Stimulated activated CD8-positive, alpha-beta memory T cell treated with anti-CD3 and anti-CD28 coated beads, Interleukin-4, amount 100 ng/mL, for 48 hours (primary cell): ENCODE data around the gene EIF4E1B.
"Not testable (repeated sequence)": the region's sequence is repeated elsewhere in the genome, so short reads cannot be mapped to it uniquely, and the experiment has no call there.

Source experiments
- DNase-seq: peaks from one replicate; pipeline ENCODE4 v3.0.0-alpha.2; 2020

The EIF4E1B gene, protein sequence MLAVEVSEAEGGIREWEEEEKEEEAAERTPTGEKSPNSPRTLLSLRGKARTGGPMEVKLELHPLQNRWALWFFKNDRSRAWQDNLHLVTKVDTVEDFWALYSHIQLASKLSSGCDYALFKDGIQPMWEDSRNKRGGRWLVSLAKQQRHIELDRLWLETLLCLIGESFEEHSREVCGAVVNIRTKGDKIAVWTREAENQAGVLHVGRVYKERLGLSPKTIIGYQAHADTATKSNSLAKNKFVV

DNA sequence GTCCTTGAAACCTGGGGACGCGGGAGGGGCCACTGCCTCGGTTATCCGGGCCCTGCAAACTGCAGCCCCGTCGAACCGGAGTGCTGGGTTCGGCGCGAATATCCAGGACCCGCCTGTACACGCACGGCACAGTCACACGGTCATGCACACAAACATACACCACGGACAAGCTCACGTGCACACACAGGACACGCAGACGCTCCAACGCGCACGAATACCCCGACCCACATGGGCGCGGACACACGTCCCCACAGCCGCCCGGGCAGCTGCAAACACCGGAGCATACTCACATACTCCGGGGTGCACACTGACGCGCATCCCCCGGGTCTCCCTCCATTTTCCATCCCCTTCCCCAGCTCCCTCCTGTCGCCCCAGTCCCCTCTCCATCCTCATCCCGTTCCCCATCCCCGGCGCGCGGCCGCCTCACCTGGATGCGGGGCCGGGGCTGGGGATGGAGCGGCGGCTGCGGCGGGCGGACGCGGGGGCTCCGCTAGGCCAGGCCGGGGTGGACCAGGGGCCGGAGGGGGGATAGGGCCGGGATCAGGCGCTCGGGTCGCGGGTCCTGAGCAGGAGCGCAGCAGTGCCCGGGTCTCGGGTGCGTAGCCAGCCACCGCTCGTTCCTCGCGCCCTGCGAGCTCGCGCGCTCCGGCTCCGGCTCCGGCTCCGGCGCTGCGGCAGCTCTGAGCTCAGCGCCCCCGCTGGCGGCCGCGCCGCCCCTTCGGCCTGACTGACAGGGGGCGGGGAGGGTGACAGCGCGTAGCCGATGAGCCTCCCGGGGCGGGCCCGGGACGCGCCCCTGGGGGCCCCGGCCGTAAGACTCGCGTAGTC lies at the start of gene EIF4E1B, which contains the start of gene SNCB:
TSS of gene EIF4E1B (plus strand) at position 823 of the 828 bp plus-strand sequence. CDS start 12,113 bp downstream, outside the sequence.
TSS of gene SNCB (minus strand) at position 682 of the 828 bp plus-strand sequence. CDS start 880 bp downstream, outside the sequence.
- DNase-seq = peak; percentile 76

DNA sequence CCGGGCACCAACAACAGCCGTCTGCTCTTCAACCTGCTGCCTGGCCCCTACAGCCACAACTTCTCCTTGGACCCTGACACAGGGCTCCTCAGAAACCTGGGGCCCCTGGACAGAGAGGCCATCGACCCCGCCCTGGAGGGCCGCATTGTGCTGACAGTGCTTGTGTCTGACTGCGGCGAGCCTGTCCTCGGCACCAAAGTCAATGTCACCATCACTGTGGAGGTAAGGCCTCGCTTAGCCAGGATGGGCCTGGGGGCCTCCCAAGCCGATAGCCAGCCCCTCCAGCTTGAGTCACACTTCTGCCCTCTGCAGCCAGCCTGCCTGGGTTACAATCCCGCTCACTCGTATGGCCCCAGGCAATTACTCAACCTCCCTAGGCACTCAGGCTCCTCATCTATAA lies 49.1 kb upstream of the EIF4E1B start:
- DNase-seq = no peak

DNA sequence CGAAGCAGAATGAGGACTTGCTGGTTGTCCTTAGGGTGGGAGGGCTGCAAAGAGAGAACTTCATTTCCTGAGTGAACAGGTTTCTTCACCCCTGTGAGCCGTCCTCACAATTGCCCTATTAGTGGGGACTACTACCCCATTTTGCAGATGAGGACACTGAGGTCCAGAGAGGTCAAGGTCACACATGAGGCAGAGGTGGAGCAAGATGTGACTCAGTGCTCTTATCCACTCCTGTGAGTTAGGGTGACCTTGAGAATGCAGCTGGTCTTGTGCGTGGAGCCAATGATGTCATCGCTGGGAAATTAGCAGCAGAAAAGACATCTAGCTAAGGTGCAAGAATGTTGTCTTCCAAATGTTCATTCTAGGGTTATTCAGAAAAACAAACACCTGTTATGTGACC lies 47.4 kb upstream of the EIF4E1B start:
- no peak for DNase-seq

DNA sequence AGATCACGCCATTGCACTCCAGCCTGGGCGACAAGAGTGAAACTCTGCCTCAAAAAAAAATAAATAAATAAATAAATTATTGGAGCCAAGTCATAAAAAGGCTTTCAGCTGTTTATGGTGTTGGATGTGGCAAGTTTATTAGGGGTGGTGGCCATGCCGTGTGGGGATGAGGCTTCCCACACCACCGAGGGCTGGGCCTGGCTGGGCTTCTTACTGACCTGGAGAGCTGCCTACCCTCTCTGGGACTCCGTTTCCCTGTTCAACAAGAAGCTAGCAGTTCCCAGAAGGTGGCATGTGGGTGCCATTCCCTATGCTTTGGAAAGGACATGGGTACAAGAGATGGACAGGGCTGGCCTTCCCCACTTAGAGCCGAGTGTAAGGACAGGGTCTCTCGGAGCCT lies 43.1 kb upstream of the EIF4E1B start:
- DNase-seq = no peak

DNA sequence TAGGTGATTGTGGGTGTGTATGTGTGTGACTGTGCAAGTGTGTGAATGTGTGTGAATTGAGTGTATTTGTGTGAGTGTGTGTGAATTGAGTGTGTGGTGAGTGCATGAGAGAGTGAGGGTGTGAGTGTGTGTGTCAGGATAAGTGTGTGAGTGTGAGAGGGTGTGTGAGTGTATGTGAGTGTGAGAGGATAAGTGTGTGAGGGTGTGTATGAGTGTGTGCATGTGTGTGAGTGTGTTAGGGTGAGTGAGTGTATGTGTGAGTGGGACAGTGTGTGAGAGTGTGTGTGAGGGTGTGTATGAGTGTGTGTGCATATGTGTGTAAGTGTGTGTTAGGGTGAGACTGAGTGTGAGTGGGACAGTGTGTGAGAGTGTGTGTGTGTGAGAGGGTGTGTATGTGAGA lies 42.2 kb upstream of the EIF4E1B start:
- DNase-seq = no peak

DNA sequence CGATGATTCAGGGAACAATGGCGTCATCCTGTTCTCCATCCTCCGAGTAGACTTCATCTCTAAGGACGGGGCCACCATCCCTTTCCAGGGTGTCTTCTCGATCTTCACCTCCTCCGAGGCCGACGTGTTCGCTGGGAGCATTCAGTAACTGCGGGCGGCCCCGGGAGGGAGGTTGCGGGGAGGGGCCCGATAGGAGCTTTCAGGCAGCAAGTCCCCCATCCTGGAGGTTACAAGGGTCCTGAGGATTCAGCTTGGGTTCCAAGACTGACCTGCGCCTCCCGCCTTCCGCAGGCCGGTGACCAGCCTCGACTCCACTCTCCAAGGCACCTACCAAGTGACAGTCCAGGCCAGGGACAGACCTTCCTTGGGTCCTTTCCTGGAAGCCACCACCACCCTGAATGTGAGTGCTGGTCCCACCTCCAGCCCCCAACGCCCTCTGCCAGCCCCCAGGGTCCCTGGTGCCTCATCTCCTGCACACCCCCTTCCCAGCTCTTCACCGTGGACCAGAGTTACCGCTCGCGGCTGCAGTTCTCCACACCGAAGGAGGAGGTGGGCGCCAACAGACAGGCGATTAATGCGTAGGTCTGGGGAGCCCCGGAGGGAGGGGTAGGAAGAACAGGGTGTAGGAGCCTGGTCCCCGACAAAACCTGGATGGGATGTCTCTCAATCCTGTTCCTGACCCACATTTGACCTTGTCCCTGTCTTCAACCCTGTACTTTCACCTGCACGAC lies 41.3 kb upstream of the EIF4E1B start:
- no peak for DNase-seq

DNA sequence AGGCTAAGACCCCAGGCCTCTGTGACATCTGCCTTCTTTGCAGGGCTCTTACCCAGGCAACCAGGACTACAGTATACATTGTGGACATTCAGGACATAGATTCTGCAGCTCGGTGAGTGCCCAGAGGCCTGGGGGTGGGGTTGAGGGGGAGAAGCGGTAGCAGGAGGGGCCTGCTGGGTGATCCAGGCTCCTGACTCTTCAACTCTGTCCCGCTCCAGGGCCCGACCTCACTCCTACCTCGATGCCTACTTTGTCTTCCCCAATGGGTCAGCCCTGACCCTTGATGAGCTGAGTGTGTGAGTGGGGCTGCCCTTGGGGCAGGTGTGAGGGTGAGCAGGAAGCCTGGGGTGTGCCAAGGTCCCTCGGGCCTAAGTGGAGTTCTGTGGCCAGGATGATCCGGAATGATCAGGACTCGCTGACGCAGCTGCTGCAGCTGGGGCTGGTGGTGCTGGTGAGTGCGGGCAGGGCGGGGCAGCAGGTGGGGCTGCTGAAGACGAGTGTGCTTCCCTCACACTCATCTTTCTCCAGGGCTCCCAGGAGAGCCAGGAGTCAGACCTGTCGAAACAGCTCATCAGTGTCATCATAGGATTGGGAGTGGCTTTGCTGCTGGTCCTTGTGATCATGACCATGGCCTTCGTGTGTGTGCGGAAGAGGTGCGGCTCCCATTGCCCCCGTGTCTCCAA lies 40.3 kb upstream of the EIF4E1B start:
- DNase-seq = no peak

DNA sequence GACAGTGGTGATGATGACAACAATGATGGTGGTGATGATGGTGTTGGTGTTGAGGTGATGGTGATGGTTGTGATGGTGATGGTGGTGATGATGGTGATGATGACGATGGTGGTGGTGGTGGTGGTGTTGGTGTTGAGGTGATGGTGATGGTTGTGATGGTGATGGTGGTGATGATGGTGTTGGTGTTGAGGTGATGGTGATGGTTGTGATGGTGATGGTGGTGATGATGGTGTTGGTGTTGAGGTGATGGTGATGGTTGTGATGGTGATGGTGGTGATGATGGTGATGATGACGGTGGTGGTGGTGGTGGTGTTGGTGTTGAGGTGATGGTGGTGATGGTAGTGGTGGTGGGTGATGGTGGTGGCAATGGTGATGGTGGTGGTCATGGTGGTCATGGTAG lies 38.8 kb upstream of the EIF4E1B start:
- DNase-seq = not testable (repeated sequence)

DNA sequence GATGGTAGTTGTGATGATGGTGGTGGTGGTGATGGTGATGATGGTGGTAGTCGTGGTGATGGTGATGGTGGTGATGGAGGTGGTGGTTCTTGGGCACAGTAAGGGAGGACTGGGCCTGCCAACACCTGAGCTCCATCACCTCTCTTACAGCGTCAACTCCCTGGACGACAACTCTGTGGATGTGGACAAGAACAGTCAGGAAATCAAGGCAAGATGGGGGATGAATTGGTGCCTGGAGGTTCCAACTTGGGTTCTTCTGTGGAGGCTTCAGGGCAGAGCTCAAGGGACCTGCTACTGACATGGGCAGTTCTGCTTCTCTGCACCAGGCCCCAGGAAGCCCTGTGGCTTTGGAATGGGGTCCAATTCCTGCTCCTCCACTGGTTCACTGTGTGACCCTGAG lies 37.9 kb upstream of the EIF4E1B start:
- DNase-seq = no peak

DNA sequence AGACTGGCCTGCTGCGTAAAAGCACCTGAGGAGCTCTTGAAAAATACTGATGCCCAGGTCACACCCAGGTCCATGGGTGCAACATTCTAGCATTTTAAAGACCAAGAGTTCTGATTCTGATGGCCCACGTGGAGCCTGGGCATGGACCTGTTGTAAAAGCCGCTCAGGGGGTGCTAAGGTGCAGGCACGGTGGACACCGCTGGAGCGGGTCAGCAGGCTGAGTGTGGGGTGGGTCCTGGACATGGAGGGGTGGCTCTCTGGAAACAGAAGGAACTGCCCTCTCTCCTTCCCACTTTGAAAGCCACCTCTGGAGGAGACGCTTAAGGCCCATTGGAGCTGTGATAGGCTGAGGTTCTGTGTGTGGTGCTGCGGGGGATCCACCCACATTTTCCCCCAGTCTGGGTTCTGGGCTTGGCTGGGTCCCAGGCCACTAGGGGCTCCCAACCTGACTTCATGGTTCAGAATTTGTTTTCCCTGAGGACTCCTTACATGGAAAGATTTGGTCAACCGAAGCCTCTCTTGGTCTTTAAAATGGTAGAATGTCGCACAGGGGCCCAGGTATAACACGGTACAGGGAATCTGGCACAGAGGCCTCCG lies 37.1 kb upstream of the EIF4E1B start:
- DNase-seq = no peak

DNA sequence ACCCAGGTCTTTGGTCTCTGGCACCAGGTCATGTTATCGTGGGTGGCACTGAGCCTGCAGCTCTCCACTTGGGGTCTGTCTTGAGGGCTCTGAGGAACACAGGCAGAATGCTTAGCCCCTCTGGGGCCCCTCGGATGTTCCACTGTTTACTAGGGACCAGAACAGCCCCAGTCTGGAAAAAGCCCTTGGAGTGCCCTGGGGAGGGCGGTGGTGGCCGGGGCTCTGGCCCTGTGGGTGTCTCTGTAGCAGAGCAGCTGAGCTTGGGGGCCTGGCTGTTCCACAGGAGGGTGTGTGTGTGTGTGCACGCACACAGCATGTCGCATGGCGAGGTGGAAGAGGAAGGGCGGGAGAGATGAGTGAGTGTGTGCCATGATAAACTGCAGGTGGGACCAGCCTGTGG lies 35.9 kb upstream of the EIF4E1B start:
- no peak for DNase-seq

DNA sequence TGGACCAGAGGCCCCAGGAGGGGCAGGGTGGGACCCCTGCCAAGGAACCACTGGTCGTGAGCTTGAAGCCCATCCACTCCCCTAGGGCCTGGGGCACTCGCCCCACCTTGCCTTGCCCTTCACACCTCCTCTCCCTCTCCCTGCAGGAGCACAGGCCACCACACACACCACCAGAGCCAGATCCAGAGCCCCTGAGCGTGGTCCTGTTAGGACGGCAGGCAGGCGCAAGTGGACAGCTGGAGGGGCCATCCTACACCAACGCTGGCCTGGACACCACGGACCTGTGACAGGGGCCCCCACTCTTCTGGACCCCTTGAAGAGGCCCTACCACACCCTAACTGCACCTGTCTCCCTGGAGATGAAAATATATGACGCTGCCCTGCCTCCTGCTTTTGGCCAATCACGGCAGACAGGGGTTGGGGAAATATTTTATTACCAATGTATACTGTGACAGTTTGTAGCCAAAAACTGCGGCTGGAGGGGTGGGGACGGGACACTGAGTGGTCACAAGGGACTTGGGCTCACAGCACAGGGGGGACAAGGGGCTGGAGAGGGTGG lies 35.0 kb upstream of the EIF4E1B start:
- no peak for DNase-seq

DNA sequence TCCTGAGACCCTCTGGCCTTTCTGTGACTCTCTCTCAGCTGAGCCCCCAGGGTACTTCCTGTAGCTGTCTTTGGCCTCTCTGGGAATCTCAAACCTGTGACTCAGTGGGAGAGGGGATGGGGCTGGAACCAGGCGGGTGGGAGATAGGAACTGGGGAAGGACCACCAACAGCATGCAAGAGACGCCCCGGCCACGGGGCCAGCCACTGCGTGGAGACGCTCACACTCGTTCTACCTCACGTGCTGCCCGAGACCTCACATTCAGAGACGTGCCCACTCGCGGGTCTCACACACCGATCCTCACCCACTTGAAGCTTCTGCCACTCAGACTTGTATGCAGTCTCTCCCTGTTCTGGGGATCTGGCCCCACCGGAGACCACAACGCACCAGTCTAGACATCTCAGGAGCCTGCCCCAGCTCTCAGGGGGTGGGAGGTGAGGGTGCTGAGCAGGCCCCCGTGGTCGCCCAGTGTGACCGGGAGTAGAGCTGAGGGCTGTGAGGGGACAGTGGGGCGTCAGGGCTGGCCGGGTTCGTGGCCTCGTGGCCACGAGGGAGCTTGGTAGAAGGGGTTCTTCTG lies 34.3 kb upstream of the EIF4E1B start:
- no peak for DNase-seq

DNA sequence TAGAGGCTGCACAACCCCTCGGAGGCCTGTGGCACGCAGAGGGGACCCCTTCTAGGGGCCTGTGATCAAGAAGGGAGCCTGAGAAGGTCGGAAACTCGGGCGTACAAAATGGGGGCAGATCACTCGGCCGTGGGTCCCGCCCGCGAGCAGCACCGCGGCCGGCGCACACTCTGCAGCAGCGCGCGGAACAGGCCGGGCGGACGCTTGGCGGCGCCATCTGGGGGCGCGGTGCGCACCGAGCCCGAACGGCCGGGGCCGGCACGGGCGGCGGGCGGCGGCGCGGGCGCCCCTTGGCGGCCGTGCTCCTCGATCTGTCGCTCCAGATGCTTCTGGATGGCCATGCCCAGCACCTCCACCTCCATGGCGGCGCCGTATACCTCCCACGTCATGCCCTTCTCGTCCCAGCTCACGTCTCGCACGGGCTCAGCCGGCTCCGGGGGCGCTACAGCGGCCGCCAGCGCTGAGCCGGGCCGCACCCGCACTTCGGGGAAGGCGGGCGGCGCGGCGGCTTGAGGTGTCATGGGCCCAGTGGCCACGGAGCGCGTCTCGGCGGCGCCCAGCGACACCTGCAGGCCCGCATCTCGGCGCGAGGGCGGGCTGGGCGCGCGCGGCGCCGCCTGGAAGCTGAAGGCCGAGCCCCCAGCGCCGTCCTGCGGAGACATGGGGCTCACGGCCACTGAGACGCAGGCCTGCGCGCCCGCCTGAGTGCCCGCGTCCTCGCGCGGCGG lies 33.6 kb upstream of the EIF4E1B start:
- peak; percentile 74 for DNase-seq

DNA sequence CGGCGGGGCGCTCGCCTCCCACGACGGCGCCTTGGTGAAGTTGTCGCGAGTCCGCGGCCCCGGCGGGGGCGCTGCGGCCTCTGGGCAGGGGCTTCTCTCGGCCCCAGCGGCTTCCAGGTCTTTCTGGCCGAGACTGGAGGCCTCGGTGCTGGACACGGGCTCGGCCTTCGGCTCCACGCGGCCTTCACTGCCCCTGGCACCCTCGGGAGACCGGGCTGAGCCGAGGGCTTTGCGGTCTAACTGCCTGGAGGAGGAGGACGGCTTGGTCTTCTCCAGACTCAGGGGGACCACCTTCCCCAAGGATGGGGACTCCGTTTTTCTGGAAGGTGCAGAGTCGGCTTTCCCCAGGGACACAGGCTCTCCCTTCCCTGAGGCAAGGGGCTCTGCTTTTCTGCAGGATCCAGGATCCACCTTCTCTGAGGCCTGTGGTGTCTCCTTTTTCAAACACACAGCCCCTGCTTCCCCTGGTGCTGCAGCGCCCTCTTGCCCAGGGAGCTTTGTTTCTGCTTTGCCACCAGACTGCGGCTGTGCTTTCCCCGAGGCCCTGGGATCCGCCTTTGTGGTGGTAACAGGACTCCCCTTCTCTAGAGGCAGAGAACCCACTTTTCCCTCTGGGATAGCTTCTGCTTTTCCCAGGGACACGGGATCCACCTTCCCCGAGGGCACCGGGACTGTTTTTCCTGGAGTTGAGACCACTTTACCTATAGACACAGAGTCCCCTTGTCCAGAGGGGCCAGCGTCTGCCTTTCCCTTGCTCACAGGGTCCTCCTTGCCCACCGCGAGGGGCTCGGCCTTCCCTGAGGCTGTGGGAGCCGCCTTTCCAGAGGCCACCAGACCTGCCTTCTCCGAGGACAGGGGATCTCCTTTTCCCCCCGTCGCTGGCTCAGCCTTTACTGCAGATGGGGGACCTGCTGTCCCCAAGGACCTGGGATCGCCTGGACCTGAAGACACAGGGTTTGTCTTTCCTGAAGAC lies 32.8 kb upstream of the EIF4E1B start:
- no peak for DNase-seq

DNA sequence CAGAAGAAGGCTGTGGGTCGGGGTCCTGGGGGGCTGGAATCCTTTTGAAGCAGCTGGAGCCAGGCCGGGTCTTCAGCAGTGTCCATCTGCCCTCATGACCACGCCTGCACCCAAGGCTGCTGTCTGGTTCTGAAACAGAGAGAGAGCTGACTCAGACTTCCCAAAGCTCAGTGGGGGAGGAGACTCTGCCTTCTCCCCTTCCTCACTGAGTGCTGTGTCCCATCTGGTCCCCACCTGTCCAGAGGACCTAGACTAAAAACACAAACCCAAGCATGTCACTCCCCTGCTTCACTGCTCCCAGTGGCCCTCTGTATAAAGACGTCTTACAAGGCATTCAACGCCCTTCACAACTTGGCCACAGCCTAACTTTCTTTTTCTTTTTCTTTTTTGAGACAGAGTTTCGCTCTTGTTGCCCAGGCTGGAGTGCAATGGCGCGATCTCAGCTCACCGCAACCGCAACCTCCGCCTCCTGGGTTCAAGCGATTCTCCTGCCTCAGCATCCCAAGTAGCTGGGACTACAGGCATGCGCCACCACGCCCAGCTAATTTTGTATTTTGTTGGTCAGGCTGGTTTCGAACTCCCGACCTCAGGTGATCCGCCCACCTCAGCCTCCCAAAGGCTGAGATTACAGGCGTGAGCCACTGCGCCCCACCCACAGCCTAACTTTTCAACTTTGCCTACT lies 30.6 kb upstream of the EIF4E1B start:
- not testable (repeated sequence) for DNase-seq

DNA sequence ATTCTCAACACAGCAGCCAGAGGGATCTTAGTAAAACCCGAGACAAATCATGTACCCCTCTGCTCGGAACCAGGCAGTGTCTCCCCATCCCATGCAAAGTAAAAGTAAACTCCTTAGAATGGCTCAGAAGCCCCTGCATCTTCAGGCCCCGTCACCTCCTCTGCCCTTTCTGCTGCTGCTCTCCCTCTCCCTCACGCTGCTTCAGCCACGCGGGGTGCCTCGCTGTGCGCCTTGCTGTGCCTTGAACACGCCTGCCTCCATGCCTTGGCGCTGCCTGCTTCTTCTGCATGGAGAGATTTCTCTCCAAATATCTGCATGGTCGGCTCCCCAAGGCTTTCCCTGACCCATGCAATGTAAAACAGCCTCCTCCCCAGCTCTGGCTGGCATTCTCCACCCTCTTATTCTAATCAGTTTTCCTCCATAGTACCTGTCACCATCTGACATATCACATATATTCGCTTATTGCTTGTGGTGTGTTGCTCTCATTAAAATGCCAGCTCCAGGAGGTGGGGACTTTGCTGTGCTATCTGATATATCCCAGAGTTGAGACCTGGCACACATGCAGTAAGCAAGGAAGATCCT lies 28.5 kb upstream of the EIF4E1B start:
- no peak for DNase-seq

DNA sequence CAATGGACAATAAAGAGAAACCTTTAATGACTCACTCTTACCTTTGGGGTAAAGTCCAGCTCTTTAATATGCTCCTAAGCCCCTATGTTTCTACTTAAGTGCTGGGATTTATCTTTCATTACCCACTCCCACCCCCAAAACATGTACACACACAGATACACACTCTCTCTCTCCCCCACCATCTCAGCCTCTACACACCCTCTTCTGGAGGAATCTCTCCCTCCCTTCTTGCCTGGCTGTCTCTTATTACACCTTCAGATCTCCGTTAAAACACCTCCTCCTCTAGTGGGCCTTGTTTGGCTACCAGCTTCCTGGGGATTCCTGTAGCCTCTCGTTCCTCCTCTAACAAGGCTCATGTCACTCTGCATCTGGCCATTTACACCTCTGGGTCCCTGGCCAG lies 27.4 kb upstream of the EIF4E1B start:
- no peak for DNase-seq

DNA sequence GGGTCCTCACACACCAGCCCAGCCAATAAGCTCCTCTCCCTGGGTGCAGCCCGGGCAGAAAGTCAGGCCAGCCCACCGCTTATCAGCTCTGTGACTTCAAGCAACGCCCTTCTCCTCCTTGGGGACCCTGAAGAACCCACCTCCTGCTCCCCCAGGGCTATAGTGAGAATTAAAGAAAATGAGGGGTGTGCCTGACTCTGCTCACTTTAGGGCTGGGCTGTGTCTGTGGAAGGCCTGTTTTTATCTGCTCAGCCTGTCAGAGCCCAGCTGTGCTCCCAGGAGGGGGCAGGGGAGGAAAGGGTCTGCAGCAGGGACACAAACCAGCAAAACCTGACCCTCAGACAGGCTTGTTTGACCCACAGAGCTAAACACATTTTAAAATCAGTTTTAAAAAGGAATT lies 24.4 kb upstream of the EIF4E1B start:
- DNase-seq = no peak
